C4-2B (cell line): Measurements from ENCODE around the gene FAM76A.
"Not testable (repeated sequence)": the region's sequence is repeated elsewhere in the genome, so short reads cannot be mapped to it uniquely, and the experiment has no call there.

Source experiments
- ZFX ChIP-seq: fragments of 450-650 bp; IDR thresholded peaks from 2 replicates; pipeline ENCODE4 v1.6.1; 2017
- TF ChIP-seq, protein P1 (sequence below): fragments of 450-650 bp; conservative IDR thresholded peaks from 2 replicates; pipeline ENCODE4 v1.5.1; 2017; ENCODE audit warnings: mild to moderate bottlenecking

- TF ChIP-seq, protein P1, sequence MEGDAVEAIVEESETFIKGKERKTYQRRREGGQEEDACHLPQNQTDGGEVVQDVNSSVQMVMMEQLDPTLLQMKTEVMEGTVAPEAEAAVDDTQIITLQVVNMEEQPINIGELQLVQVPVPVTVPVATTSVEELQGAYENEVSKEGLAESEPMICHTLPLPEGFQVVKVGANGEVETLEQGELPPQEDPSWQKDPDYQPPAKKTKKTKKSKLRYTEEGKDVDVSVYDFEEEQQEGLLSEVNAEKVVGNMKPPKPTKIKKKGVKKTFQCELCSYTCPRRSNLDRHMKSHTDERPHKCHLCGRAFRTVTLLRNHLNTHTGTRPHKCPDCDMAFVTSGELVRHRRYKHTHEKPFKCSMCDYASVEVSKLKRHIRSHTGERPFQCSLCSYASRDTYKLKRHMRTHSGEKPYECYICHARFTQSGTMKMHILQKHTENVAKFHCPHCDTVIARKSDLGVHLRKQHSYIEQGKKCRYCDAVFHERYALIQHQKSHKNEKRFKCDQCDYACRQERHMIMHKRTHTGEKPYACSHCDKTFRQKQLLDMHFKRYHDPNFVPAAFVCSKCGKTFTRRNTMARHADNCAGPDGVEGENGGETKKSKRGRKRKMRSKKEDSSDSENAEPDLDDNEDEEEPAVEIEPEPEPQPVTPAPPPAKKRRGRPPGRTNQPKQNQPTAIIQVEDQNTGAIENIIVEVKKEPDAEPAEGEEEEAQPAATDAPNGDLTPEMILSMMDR, result not testable (repeated sequence)
- TF ChIP-seq ZFX, result not testable (repeated sequence)
These were observed 82.4 kb downstream of the FAM76A start for GRCh38 chr1:27808131-27808530.
